HG03342 (cell line): ENCODE data around the gene UGT1A7.
A peak's percentile ranks its signal among the peaks of the same experiment; 100 is the strongest.
"Not testable (repeated sequence)": the region's sequence is repeated elsewhere in the genome, so short reads cannot be mapped to it uniquely, and the experiment has no call there.

Source experiments
- ATAC-seq: cut with Tn5 transposase; IDR thresholded peaks from one replicate; pipeline ENCODE4 v1.9.1; 2021; ENCODE audit warnings: mild to moderate bottlenecking, moderate library complexity; ENCODE audit not compliant: unreplicated experiment

The UGT1A7 gene

DNA sequence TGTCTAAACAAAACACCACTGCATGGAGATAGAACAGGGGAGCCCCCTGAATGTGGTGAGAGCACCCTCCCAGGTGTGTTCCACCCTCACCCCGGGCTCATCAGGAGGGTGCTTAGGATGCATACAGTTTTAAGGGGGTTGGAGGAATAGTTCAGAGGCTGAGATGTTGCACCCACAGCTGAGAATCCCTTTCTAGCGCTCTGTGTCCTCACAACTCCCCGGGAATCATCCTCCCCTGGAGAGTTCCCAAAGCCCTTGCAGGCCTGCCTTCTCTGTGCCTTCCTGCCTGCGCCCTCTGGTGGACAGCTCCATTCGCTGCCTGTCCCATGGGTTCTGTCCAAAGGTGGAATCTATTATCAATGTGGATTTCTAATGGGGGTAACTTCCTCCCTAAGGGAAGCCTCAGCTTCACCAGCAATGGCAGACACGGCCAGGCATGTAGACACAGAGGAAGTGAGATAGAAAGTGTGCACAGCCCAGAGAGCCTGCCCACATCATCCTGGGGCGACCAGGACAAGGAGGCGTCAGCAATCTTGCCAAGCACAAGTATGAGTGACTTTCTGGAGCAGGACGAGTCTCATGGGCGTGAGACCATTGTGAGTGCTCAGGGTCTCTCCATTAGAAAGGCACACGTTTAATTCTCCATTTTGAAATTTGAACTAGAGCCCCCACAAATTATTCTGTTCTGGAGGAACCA is 29.8 kb downstream of the UGT1A7 start:
- ATAC-seq, result peak; percentile 69

DNA sequence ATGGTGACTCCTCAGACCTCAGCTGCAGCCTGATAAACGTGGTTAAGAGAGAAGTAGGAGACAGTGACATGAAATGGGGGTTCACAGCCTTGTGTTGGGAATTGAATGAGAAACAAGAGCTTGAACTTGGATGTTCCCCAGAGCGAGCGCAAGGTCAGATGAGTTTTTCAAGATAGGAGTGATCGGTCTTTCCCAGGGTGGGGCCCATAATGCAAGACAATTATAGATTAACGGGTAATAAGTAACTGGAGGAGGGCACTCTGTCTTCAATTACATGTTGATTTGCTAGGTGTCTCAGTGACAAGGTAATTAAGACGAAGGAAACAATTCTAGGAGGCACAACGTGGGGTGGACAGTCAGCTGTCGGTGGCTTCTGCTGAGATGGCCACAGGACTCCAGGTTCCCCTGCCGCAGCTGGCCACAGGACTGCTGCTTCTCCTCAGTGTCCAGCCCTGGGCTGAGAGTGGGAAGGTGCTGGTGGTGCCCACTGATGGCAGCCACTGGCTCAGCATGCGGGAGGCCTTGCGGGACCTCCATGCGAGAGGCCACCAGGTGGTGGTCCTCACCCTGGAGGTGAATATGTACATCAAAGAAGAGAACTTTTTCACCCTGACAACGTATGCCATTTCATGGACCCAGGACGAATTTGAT is 31.0 kb downstream of the UGT1A7 start, which contains the start of gene UGT1A5:
UGT1A5 (plus strand) TSS at position 297 of the 651 bp plus-strand sequence; CDS start at position 382, 85 bp downstream.
- no peak for ATAC-seq

DNA sequence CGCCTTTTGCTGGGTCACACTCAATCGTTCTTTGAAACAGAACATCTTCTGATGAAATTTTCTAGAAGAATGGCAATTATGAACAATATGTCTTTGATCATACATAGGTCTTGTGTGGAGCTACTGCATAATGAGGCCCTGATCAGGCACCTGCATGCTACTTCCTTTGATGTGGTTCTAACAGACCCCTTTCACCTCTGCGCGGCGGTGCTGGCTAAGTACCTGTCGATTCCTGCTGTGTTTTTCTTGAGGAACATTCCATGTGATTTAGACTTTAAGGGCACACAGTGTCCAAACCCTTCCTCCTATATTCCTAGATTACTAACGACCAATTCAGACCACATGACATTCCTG is 31.5 kb downstream of the UGT1A7 start:
- ATAC-seq, result no peak

DNA sequence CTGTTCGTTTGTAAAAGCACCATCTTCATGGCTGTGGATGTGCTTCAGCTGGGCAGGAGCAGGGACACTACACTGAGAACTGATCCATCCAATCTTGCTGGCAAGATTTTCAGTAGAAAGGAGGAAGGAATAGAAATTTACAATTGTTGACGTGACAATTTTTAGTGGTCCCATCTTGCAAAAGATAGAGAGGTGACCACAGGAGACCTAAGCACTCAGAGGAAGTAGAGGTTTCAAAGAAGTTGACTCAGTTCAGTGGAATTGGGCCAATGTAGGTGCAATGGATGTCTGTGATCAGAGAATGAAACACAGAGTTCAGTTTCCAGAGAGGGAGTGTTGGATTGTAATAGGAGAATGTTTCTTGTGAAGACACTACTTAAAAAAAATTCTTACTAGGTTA is 32.4 kb downstream of the UGT1A7 start:
- no peak for ATAC-seq

DNA sequence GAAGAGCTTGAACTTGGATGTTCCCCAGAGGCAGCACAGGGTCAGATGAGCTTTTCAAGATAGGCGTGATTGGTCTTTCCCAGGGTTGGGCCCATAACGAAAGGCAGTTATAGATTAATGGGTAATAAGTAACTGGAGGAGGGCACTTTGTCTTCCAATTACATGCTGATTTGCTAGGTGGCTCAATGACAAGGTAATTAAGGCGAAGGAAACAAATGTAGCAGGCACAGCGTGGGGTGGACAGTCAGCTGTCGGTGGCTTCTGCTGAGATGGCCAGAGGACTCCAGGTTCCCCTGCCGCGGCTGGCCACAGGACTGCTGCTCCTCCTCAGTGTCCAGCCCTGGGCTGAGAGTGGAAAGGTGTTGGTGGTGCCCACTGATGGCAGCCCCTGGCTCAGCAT is 36.9 kb downstream of the UGT1A7 start, which contains the start of gene UGT1A4:
UGT1A4 (plus strand) TSS at position 185 of the 400 bp plus-strand sequence; CDS start at position 270, 85 bp downstream.
- no peak for ATAC-seq

DNA sequence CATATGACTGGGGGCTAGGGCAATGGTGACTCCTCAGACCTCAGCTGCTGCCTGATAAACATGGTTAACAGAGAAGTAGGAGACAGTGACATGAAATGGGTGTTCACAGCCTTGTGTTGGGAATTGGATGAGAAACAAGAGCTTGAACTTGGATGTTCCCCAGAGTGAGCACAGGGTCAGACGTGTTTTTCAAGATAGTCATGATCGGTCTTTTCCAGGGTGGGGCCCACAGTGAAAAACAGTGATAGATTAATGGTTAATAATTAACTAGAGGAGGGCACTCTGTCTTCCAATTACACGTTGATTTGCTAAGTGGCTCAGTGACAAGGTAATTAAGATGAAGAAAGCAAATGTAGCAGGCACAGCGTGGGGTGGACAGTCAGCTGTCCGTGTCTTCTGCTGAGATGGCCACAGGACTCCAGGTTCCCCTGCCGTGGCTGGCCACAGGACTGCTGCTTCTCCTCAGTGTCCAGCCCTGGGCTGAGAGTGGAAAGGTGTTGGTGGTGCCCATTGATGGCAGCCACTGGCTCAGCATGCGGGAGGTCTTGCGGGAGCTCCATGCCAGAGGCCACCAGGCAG is 47.1 kb downstream of the UGT1A7 start, which contains the start of gene UGT1A3:
UGT1A3 (plus strand) TSS at position 320 of the 579 bp plus-strand sequence; CDS start at position 405, 85 bp downstream.
- ATAC-seq, result no peak

DNA sequence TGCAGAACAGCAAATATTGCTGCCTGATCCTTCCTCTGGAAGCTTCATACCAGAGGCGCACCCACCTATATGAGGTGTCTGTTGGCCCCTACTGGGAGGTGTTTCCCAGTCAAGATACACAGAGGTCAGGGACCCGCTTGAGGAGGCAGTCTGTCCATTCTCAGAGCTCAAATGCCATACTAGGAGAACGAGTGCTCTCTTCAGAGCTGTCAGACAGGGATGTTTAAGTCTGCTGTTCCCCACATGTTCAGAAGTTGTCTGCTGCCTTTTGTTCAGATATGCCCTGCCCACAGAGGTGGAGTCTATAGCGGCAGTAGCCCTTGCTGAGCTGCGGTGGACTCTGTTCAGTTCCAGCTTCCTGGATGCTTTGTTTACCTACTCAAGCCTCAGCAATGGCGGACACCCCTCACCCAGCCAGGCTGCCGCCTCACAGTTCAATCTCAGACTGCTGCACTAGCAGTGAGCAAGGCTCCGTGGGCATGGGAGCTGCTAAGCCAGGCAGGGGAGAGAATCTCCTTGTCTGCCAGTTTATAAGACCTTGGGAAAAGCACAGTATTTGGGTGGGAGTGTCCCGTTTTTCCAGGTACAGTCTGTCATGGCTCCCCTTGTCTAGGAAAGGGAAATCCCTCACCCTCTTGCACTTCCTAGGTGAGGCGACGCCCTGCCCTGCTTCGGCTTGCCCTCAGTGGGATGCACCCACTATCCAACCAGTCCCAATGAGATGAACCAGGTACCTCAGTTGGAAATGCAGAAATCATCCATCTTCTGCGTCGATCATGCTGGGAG is 55.4 kb downstream of the UGT1A7 start:
- not testable (repeated sequence) for ATAC-seq

DNA sequence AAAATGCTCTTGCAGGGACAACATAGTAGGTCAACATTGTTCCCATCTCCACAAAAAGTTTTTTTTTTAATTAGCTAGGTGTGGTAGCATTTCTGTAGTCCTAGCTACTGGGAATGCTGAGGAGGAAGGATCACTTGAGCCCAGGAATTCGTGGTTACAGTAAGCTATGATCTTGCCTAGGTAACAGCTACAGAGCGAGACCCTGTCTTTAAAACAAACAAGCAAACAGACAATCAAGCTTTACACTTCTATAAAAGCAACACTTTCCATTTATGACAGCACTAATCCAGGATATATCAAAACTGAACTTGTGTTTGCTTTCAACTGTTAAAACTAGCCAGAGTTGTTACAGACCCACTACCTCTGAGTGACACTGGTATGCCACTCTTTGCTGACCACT is 59.2 kb downstream of the UGT1A7 start:
- no peak for ATAC-seq

DNA sequence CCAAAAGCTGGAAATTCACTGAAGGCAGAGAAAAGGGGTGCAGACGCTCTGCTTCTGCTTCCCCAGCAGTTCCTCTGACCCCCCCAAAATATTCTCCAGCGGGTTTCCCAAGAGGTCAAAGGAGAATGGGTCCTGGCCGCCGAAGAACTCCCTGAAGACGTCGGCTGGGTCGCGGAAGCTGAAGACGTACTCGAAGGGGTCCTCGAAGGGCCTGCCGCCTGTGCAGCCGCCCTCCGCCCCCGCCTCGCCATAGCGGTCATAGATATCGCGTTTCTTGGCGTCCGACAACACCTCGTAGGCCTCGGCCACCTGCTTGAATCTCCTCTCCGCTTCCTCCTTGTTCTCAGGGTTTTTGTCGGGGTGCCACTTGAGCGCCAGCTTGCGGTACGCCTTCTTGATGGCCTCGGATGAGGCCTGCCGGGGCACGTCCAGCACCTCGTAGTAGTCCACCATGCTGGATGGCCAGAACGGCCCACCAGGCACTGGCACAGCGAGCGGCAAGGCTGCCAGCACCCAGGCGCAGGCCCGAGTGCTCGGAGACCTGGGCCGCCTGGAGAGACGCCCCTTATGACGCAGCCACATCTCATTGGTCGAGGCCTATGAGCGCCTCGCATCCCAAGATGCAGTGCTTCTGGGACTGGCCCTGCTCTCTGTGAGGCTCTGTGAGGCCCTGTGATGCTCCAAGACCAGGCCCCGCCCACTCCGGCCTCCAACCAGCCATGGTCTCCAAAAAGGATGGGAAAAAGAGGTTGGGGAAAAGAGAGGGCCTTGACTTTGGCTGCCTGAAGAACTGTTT is 62.0 kb downstream of the UGT1A7 start:
- no peak for ATAC-seq

DNA sequence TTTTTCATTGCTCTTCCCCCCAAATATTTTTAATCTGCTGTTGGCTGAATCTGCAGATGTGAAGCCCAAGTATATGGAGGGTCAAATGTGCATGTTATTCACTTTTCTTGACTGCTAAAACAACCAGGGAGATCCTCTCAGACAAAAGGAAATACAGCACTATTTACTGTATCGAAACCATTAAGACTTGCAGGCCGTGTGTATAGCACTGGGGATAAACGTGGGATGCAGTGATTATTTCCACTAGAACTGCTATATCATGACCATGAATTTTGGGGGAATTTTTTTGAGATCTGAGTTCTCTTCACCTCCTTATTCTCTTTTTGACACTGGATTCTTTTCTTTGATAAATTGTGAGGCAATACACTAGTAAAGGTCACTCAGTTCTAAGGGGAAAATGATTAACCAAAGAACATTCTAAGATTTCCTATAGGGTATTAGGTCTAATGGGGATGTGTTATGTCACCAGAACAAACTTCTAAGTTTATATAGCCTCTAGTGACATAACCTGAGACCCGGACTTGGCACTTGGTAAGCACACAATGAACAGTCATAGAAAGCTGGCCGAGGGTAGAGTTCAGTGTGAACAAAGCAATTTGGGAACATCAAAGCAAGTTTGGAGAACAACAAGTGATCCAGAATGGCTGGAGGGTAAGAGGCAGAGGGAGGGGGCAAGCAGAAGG is 63.5 kb downstream of the UGT1A7 start:
- no peak for ATAC-seq

DNA sequence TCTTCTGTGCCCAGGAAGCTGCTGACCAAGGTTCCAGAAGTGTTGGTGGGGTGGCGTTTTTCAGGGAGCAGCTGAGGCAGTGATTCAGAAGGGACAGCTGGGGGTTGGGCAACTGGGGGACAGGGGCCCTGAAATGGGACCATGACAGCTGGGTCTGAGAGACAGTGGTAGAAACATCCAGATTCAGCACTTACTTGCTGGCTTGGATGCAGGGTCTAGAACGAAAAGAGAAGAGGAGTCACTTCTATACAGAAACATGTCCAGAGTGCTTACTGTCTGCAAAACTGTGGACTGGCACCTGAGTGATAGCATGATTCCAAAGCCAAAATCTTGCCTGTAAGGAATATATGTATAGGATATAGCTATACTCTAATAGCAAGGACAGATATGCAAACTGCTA is 64.1 kb downstream of the UGT1A7 start:
- not testable (repeated sequence) for ATAC-seq

DNA sequence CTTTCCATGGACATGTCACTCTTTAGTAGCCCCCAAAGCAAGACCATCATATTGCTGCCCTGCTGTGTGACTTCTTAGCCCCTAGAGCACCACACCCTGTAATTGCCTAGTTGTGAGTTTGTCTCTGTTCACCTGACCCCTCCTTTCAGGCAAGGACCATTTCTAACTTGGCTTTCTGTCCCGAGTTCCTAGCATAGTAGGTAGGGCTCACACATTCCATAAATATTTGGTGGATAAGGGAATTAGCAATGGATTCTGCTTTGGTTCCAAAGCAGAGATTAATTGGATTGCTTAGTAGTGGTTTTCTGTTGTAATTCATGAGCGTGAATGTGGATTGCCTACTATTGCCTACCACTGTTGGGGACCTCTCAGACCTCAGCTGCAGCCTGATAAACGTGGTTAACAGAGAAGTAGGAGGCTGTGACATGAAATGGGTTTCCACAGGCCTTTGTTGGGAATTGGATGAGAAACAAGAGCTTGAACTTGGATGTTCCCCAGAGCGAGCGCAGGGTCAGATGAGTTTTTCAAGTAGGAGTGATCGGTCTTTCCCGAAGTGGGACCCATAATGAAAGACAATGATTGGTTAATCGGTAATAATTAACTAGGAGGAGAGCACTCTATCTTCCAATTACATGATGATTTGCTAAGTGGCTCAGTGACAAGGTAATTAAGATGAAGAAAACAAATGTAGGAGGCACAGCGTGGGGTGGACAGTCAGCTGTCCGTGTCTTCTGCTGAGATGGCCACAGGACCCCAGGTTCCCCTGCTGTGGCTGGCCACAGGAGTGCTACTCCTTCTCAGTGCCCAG is 65.0 kb downstream of the UGT1A7 start:
- ATAC-seq, result no peak

DNA sequence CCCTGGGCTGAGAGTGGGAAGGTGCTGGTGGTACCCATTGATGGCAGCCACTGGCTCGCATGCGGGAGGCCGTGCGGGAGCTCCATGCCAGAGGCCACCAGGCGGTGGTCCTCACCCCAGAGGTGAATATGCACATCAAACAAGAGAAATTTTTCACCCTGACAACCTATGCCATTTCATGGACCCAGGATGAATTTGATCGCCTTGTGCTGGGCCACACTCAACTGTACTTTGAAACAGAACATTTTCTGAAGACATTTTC is 65.5 kb downstream of the UGT1A7 start:
- no peak for ATAC-seq

DNA sequence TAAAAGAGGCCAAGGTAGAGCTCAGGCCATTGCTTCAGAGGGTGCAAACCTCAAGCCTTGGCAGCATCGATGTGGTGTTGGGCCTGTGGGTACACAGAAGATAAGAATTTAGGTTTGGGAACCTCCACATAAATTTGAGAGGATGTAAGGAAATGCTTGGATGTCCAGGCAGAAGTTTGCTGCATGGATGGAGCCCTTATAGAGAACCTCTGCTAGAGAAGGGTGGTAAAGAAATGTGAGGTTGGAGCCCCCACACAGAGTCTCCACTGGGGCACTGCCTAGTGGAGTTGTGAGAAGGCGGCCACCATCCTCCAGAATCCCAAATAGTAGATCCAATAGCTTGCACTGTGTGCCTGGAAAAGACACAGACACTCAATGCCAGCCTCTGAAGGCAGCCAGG is 69.0 kb downstream of the UGT1A7 start:
- ATAC-seq, result not testable (repeated sequence)

DNA sequence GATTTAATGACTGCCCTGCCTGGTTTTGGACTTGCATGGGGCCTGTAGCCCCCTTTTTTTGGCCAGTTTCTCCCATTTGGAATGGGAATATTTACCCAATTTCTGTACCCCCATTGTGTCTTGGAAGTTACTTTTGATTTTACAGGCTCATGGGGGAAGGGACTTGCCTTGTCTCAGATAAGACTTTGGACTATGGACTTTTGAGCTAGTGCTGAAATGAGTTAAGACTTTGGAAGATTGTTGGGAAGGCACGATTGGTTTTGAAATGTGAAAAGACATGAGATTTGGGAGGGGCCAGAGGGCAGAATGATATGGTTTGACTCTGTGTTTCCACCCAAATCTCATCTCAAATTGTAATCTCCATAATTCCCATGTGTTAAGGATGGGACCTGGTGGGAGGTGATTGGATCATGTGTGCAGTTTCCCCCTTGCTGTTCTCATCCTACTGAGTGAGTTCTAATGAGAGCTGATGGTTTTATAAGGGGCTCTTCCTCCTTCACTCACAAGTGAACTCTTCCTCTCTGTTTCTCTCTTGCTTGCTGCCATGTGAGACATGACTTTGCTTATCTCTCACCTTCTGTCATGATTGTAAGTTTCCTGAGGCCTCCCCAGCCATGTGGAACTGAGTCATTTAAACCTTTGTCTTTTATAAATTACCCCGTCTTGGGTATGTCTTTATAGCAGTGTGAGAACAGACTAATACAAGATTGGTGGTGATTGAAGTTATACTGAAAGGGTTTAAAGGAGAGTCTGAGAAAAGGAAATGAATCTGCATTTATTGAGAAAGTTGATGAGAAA is 69.7 kb downstream of the UGT1A7 start:
- ATAC-seq, result not testable (repeated sequence)

DNA sequence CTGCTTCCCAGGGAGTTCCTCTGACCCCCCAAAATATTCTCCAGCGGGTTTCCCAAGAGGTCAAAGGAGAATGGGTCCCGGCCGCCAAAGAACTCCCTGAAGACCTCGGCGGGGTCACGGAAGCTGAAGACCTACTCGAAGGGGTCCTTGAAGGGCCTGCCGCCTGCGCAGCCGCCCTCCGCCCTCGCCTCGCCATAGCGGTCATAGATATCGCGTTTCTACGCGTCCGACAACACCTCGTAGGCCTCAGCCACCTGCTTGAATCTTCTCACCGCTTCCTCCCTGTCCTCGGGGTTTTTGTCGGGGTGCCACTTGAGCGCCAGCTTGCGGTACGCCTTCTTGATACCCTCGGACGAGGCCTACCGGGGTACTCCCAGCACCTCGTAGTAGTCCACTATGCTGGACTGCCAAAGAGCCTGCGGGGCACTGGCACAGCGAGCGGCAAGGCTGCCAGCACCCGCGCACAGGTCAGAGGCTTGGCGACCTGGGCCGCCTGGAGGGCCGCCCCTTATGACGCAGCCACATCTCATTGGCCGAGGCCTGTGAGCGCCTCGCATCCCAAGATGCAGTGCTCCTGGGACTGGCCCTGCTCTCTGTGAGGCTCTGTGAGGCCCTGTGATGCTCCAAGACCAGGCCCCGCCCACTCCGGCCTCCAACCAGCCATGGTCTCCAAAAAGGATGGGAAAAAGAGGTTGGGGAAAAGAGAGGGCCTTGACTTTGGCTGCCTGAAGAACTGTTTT is 73.3 kb downstream of the UGT1A7 start:
- no peak for ATAC-seq

DNA sequence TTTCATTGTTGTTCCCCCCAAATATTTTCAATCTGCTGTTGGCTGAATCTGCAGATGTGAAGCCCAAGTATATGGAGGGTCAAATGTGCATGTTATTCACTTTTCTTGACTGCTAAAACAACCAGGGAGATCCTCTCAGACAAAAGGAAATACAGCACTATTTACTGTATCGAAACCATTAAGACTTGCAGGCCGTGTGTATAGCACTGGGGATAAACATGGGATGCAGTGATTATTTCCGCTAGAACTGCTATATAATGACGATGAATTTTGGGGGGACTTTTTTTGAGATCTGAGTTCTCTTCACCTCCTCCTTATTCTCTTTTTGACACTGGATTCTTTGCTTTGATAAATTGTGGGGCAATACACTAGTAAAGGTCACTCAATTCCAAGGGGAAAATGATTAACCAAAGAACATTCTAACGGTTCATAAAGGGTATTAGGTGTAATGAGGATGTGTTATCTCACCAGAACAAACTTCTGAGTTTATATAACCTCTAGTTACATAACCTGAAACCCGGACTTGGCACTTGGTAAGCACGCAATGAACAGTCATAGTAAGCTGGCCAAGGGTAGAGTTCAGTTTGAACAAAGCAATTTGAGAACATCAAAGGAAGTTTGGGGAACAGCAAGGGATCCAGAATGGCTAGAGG is 74.9 kb downstream of the UGT1A7 start:
- ATAC-seq, result no peak
